Naive thymus-derived CD4-positive, alpha-beta T cell (primary cell): ENCODE results near the gene SAMD8. TPM values are rescaled to one million over a fixed set of nuclear protein-coding genes. Genes with fewer than 3 reads are reported as not detected.

Source experiments
- ATAC-seq: fragments of 150-1000 bp; cut with Tn5 transposase; 2 replicates; pipeline ENCODE4 v1.10.0; 2021; ENCODE audit warnings: mild to moderate bottlenecking, moderate library complexity
- CTCF ChIA-PET: fragments of 350-600 bp; sonication (Branson Sonifier 250); formaldehyde crosslinking; loops from one replicate; lab custom pipeline; 2021; ENCODE audit warnings: antibody characterized with exemption; lab: Charles Lee
- POLR2A ChIA-PET: fragments of 350-600 bp; sonication (Branson Sonifier 250); formaldehyde crosslinking; loops from one replicate; lab custom pipeline; 2021; ENCODE audit warnings: antibody characterized with exemption, inconsistent platforms; lab: Charles Lee
- DNase-seq, 9 donors: peaks; one replicate each; pipeline versions ENCODE4 v3.0.0 to v3.0.0-alpha.2; 2020 to 2022; ENCODE audit warnings: mixed read lengths in 1 of 9
- H3K27ac ChIP-seq: one replicate; pipeline ENCODE4 v1.7.0; 2013; ENCODE audit warnings: mild to moderate bottlenecking, low read depth, low read length, moderate library complexity
- H3K27me3 ChIP-seq, 2 donors: one replicate each; pipeline ENCODE4 v1.7.0; 2013; ENCODE audit warnings: low read length in 2 of 2, mild to moderate bottlenecking in 2 of 2, moderate library complexity in 2 of 2; ENCODE audit not compliant: control insufficient read depth in 2 of 2, insufficient read depth in 2 of 2
- H3K36me3 ChIP-seq, 3 experiments: 1 replicate in 2 of 3; 2 replicates in 1 of 3; pipeline ENCODE4 v1.7.0; 2013; ENCODE audit warnings: low read length in 3 of 3, mild to moderate bottlenecking in 3 of 3, moderate library complexity in 1 of 3; ENCODE audit not compliant: insufficient read depth in 3 of 3, control insufficient read depth in 2 of 3
- H3K4me1 ChIP-seq, 2 donors: one replicate each; pipeline ENCODE4 v1.7.0; 2013; ENCODE audit warnings: low read length in 2 of 2, mild to moderate bottlenecking in 2 of 2, moderate library complexity in 1 of 2; ENCODE audit not compliant: control insufficient read depth in 2 of 2, insufficient read depth in 2 of 2
- H3K4me3 ChIP-seq: 2 replicates; pipeline ENCODE4 v1.7.0; 2013; ENCODE audit warnings: mild to moderate bottlenecking, low read length
- H3K9me3 ChIP-seq, 3 experiments: 1 replicate in 2 of 3; 2 replicates in 1 of 3; pipeline ENCODE4 v1.7.0; 2013; ENCODE audit warnings: low read length in 3 of 3; ENCODE audit not compliant: control insufficient read depth in 2 of 3
- H3K27ac Mint-ChIP-seq, 9 donors: one replicate each; pipeline ENCODE4 v1.8.0; 2020 to 2022; ENCODE audit warnings: mixed read lengths in 9 of 9, mild to moderate bottlenecking in 8 of 9, moderate library complexity in 5 of 9, inconsistent platforms in 2 of 9
- H3K27me3 Mint-ChIP-seq, 5 donors: one replicate each; pipeline ENCODE4 v1.8.0; 2021 to 2022; ENCODE audit warnings: mixed read lengths in 5 of 5, mild to moderate bottlenecking in 1 of 5
- H3K36me3 Mint-ChIP-seq, 5 donors: one replicate each; pipeline ENCODE4 v1.8.0; 2020 to 2022; ENCODE audit warnings: mixed read lengths in 5 of 5, mild to moderate bottlenecking in 3 of 5, inconsistent platforms in 1 of 5
- H3K4me1 Mint-ChIP-seq, 7 donors: one replicate each; pipeline ENCODE4 v1.8.0; 2020 to 2022; ENCODE audit warnings: mixed read lengths in 7 of 7, mild to moderate bottlenecking in 3 of 7, inconsistent platforms in 1 of 7
- H3K4me3 Mint-ChIP-seq, 10 donors: one replicate each; pipeline ENCODE4 v1.8.0; 2020 to 2022; ENCODE audit warnings: mild to moderate bottlenecking in 10 of 10, mixed read lengths in 10 of 10, moderate library complexity in 6 of 10, inconsistent platforms in 2 of 10
- H3K9me3 Mint-ChIP-seq, 11 donors: one replicate each; pipeline ENCODE4 v1.8.0; 2020 to 2022; ENCODE audit warnings: mixed read lengths in 11 of 11, mild to moderate bottlenecking in 4 of 11, inconsistent platforms in 1 of 11, moderate library complexity in 1 of 11
- intact Hi-C, 2 donors: fragments of 100-400 bp; cut with micrococcal nuclease; formaldehyde crosslinking; loops; one replicate each; pipeline ENCODE4 v1.15.1; 2023
- polyA plus RNA-seq, 2 donors: library from polyadenylated mRNA; unstranded; fragments of 300-500 nt; fragmentation: Illumina TruSeq; gene quantifications; one replicate each; pipeline ENCODE4 v1.2.3, GENCODE V29; 2021
- total RNA-seq, 6 experiments: library from RNA in 5 of 6; stranded (reverse) in 5 of 6; gene quantifications; 1 replicate in 5 of 6; 2 replicates in 1 of 6; pipeline ENCODE4 v1.2.3 and lab custom pipeline; 2021 to 2026

SAMD8 gene
- total and polyA plus RNA-seq, 7 experiments from 2014 or later, result 4.5 to 31.7 (median 16.2) TPM

GRCh38 chr10:75083972-75084833 lies 27.3 kb upstream of the SAMD8 start:
- Mint-ChIP-seq H3K9me3 (peaks cover 0 to 10% (median 7%) of the 10 kb centered on the region in 11 donors), H3K4me3 (no peak overlapping the region), H3K36me3 (peaks cover 0 to 9% (median 7%) of the 10 kb centered on the region in 5 donors), H3K4me1 (peaks cover 0 to 5% (median 0%) of the 10 kb centered on the region in 7 donors), H3K27ac (no peak overlapping the region), H3K27me3 (no peaks in the 10 kb centered on the region)
- no peak for DNase-seq
- no peaks in the 10 kb centered on the region for H3K27me3 ChIP-seq
- POLR2A ChIA-PET, result no interaction called here
- H3K27ac ChIP-seq, result no peak overlapping the region
- ATAC-seq, result no peak
- CTCF ChIA-PET, result interaction anchor here (0.5 to 0.8 kb wide), 2 partner anchors 990 to 1571 kb away, joined by 3 read pairs; no protein-coding TSS in a partner anchor
- H3K36me3 ChIP-seq, result no peaks in the 10 kb centered on the region
- H3K4me1 ChIP-seq, result no peaks in the 10 kb centered on the region
- no peaks in the 10 kb centered on the region for H3K9me3 ChIP-seq
- no peak overlapping the region for H3K4me3 ChIP-seq
- intact Hi-C loops, result no loop called here

- no peak overlapping the region for H3K4me3 ChIP-seq
- H3K36me3 Mint-ChIP-seq, result peaks cover 0 to 9% (median 7%) of the 10 kb centered on the region in 5 donors
- ATAC-seq, result no peak
- no peak for DNase-seq
- no peaks in the 10 kb centered on the region for H3K4me1 ChIP-seq
- H3K9me3 Mint-ChIP-seq, result peaks cover 0 to 10% (median 7%) of the 10 kb centered on the region in 11 donors
- POLR2A ChIA-PET, result no interaction called here
- H3K9me3 ChIP-seq, result no peaks in the 10 kb centered on the region
- no peaks in the 10 kb centered on the region for H3K27me3 ChIP-seq
- H3K36me3 ChIP-seq, result no peaks in the 10 kb centered on the region
- H3K27ac ChIP-seq, result no peak overlapping the region
- H3K27ac Mint-ChIP-seq, result no peak overlapping the region
- no peaks in the 10 kb centered on the region for H3K27me3 Mint-ChIP-seq
- H3K4me1 Mint-ChIP-seq, result peaks cover 0 to 12% (median 6%) of the 10 kb centered on the region in 7 donors
- intact Hi-C loops, result no loop called here
- CTCF ChIA-PET, result interaction anchor here (0.5 kb wide), 1 partner anchor 1572 kb away, joined by 3 read pairs; no protein-coding TSS in a partner anchor
- no peak overlapping the region for H3K4me3 Mint-ChIP-seq
Observed at GRCh38 chr10:75084834-75085384, 26.5 kb upstream of the SAMD8 start.

- DNase-seq (no peak), ATAC-seq (no peak)
- intact Hi-C loops, result no loop called here
- H3K4me3 Mint-ChIP-seq, result no peak overlapping the region
- Histone ChIP-seq H3K27ac (no peak overlapping the region), H3K9me3 (no peaks in the 10 kb centered on the region), H3K36me3 (no peaks in the 10 kb centered on the region), H3K4me3 (no peak overlapping the region), H3K27me3 (no peaks in the 10 kb centered on the region), H3K4me1 (no peaks in the 10 kb centered on the region)
- peaks cover 0 to 5% (median 2%) of the 10 kb centered on the region in 5 donors for H3K36me3 Mint-ChIP-seq
- peak overlapping the region in 1 of 9 donors; percentile 9 for H3K27ac Mint-ChIP-seq
- H3K27me3 Mint-ChIP-seq, result no peaks in the 10 kb centered on the region
- peaks cover 0 to 5% (median 3%) of the 10 kb centered on the region in 11 donors for H3K9me3 Mint-ChIP-seq
- CTCF ChIA-PET, result no interaction called here
- peaks cover 0 to 12% (median 6%) of the 10 kb centered on the region in 7 donors for H3K4me1 Mint-ChIP-seq
- POLR2A ChIA-PET, result no interaction called here
Observed at GRCh38 chr10:75086278-75086934, 25.1 kb upstream of the SAMD8 start.

- no peaks in the 10 kb centered on the region for H3K36me3 Mint-ChIP-seq
- DNase-seq (no peak), ATAC-seq (no peak)
- CTCF ChIA-PET, result interaction anchor here (0.8 kb wide), 1 partner anchor 588 kb away, joined by 3 read pairs; no protein-coding TSS in a partner anchor
- Histone ChIP-seq H3K27ac (no peak overlapping the region), H3K27me3 (no peaks in the 10 kb centered on the region), H3K9me3 (no peaks in the 10 kb centered on the region), H3K36me3 (no peaks in the 10 kb centered on the region), H3K4me1 (no peaks in the 10 kb centered on the region), H3K4me3 (no peak overlapping the region)
- H3K27me3 Mint-ChIP-seq, result no peaks in the 10 kb centered on the region
- no peaks in the 10 kb centered on the region for H3K9me3 Mint-ChIP-seq
- H3K27ac Mint-ChIP-seq, result no peak overlapping the region
- no peak overlapping the region for H3K4me3 Mint-ChIP-seq
- intact Hi-C loops, result no loop called here
- H3K4me1 Mint-ChIP-seq, result peaks cover 0 to 12% (median 6%) of the 10 kb centered on the region in 7 donors
- POLR2A ChIA-PET, result no interaction called here
Observed at GRCh38 chr10:75088640-75089039, 22.8 kb upstream of the SAMD8 start.

- no peak overlapping the region for H3K4me3 Mint-ChIP-seq
- no peaks in the 10 kb centered on the region for H3K27me3 Mint-ChIP-seq
- Histone ChIP-seq H3K4me3 (no peak overlapping the region), H3K4me1 (no peaks in the 10 kb centered on the region), H3K9me3 (no peaks in the 10 kb centered on the region), H3K27me3 (no peaks in the 10 kb centered on the region), H3K36me3 (no peaks in the 10 kb centered on the region), H3K27ac (no peak overlapping the region)
- H3K27ac Mint-ChIP-seq, result peak overlapping the region in 2 of 9 donors; percentile 52
- no peaks in the 10 kb centered on the region for H3K9me3 Mint-ChIP-seq
- peaks cover 0 to 12% (median 6%) of the 10 kb centered on the region in 7 donors for H3K4me1 Mint-ChIP-seq
- intact Hi-C loops, result loop anchor here in 1 of 2 donors (10.0 kb wide), 1 partner anchor 675 kb away; no protein-coding TSS in a partner anchor
- no peak for ATAC-seq
- CTCF ChIA-PET, result no interaction called here
- POLR2A ChIA-PET, result interaction anchor here (0.6 kb wide), 1 partner anchor 70 kb away, joined by 3 read pairs; no protein-coding TSS in a partner anchor
- no peak for DNase-seq
- no peaks in the 10 kb centered on the region for H3K36me3 Mint-ChIP-seq
Observed at GRCh38 chr10:75089634-75090033, 21.8 kb upstream of the SAMD8 start.

GRCh38 chr10:75091146-75091545 lies 20.3 kb upstream of the SAMD8 start:
- Mint-ChIP-seq H3K4me1 (peaks cover 0 to 12% (median 6%) of the 10 kb centered on the region in 7 donors), H3K9me3 (peaks cover 0 to 2% (median 0%) of the 10 kb centered on the region in 11 donors), H3K36me3 (no peaks in the 10 kb centered on the region), H3K4me3 (no peak overlapping the region), H3K27ac (no peak overlapping the region), H3K27me3 (no peaks in the 10 kb centered on the region)
- intact Hi-C loops, result loop anchor here in 1 of 2 donors (10.0 kb wide), 1 partner anchor 676 kb away; no protein-coding TSS in a partner anchor
- ATAC-seq (no peak), DNase-seq (no peak)
- CTCF ChIA-PET, result interaction anchor here (0.6 to 1.0 kb wide), 2 partner anchors 10 to 823 kb away, joined by 3 read pairs; no protein-coding TSS in a partner anchor
- H3K9me3 ChIP-seq, result no peaks in the 10 kb centered on the region
- no peaks in the 10 kb centered on the region for H3K36me3 ChIP-seq
- H3K27ac ChIP-seq, result no peak overlapping the region
- POLR2A ChIA-PET, result no interaction called here
- no peaks in the 10 kb centered on the region for H3K4me1 ChIP-seq
- no peaks in the 10 kb centered on the region for H3K27me3 ChIP-seq
- H3K4me3 ChIP-seq, result no peak overlapping the region
